ENCODE data around the gene PRKCA. TPM values are rescaled to one million over a fixed set of nuclear protein-coding genes. Genes with fewer than 3 reads are reported as not detected.

Gene PRKCA
- total RNA-seq, 4 donors from 2014 or later: 3.9 to 12.1 (median 7.0) TPM

- TF ChIP-seq, protein P1, sequence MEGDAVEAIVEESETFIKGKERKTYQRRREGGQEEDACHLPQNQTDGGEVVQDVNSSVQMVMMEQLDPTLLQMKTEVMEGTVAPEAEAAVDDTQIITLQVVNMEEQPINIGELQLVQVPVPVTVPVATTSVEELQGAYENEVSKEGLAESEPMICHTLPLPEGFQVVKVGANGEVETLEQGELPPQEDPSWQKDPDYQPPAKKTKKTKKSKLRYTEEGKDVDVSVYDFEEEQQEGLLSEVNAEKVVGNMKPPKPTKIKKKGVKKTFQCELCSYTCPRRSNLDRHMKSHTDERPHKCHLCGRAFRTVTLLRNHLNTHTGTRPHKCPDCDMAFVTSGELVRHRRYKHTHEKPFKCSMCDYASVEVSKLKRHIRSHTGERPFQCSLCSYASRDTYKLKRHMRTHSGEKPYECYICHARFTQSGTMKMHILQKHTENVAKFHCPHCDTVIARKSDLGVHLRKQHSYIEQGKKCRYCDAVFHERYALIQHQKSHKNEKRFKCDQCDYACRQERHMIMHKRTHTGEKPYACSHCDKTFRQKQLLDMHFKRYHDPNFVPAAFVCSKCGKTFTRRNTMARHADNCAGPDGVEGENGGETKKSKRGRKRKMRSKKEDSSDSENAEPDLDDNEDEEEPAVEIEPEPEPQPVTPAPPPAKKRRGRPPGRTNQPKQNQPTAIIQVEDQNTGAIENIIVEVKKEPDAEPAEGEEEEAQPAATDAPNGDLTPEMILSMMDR (IDR thresholded peaks at IDR 0.05; ENCODE audit: low read depth): no peak
Observed at GRCh38 chr17:66819466-66819865, 517.1 kb downstream of the PRKCA start.

DNA sequence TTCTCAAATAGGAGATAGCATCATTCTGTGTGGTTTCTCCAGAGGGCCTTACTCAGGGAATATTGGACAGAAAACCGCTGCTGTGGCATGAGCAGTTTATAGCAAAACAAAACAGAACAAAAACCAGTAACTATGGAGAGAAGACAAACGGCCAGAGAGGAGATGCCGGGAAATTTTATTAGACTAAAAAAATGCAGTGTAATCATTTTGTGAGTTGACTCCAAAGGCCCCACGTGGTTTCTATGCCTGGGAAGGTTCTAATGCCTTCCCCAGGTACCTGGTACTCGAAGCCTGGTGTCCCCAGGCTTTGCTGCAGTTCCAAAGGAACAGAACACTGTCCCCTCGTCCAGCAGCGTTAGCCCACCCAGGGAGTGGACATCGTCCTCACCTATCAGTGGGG, 519.6 kb downstream of the PRKCA start:
- TF ChIP-seq, protein P1 (IDR thresholded peaks at IDR 0.05; ENCODE audit: low read depth): no peak

DNA sequence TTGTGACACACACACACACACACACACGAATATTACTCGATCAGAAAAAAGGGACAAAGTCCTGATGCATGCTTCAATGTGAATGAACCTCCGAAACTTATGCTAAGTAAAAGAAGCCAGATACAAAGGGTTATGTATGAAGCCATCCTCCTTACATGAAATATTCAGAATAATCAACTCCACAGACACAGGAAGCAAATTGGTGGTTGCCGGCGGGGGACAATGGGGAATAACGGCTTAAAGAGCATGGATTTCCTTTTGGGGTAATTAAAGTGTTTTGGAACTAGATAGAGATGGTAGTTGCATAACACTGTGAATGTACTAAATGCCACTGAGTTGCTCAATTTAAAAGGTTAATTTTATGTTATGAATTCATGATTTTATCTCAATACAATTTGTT, 524.4 kb downstream of the PRKCA start:
- TF ChIP-seq, protein P1 (IDR thresholded peaks at IDR 0.05; ENCODE audit: low read depth): no peak

DNA sequence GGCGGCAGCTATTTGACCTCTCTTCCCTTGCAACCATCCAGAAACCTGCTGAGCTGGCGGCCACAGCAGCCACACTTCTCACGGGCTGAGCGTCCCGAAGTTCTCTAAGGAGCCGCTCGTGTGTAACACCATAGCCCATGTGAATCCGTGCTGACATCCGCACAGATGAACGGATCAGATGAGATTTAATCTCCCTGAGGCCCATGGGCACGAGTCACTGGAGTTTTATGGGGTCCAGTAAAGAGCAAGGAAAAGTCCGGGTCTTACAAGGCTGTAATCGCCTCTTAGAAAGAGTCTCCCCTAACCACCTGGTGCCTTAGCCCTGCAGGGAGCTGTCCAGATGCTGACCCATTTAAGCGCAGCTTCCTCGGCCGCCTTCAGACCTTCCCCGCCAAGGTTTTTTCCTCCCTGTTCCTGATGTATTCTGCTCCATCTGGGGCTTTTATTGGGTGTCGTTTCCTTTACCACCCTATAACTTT, 527.0 kb downstream of the PRKCA start:
- TF ChIP-seq, protein P1 (IDR thresholded peaks at IDR 0.05; ENCODE audit: low read depth): no peak

- TF ChIP-seq, protein P1 (IDR thresholded peaks at IDR 0.05; ENCODE audit: low read depth): no peak
Observed at GRCh38 chr17:66829883-66830282, 527.5 kb downstream of the PRKCA start.

DNA sequence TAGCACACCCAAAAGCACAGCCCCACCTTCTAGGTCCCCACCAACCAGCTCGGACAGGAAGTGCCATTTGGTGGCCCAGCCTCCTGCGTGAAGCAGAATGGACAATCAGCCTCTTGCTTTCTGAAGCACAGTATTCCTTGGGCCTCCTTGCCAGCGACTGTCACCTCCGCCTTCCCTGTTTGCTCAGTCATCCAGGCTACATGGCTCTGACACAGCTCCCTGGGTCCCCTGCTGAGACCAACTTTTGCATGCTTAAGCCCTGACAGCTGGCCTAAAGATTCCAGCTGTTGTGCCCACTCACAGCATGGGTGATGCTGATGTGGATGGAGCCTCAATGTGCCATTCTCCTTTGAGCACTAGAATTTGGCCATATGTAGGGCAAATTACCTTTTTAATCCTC, 528.0 kb downstream of the PRKCA start:
- TF ChIP-seq, protein P1 (IDR thresholded peaks at IDR 0.05; ENCODE audit: low read depth): no peak

DNA sequence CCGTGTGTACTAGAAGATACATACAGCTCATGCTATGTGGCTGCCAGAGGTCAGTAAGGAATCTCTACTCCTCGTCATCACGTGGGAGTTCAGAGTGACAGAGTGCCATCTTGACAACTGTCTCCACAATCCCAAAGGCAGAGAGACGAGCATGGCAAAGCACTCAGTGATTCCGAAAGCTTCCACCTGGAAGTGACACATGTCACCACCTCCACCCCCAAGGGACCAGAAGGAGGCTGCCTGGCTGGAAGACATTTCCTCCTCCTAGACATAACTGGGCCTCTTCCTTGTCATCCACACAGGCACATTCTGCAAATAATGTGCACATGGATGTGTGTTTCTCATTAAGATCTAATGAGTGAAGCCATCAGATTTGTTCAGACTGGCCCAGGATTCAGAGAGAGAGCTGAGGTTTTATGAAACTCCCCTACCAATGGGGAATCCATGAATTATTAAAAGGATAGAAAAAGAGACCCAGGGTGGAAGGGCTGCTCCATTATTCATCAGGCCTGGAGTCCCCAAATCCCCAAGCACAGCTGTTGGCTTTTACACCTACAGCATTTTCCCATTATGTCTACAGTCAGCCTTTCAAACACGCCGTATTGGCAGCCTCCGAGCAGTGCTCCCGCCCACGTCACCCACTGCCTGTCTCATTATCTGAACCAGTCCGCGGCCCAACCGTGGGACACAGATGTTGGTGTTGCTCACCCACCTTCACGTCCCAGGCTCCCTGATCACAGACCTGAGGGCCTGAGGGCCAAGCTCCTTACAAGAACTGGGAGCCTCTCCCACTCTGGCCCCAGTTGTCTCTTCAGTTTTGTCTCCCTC, 529.2 kb downstream of the PRKCA start:
- TF ChIP-seq, protein P1 (IDR thresholded peaks at IDR 0.05; ENCODE audit: low read depth): no peak
